Uterus (tissue), 2 donors: ENCODE data around the gene LAPTM4A.

Experiments
- CTCF ChIP-seq, 4 experiments: fragments of 200-600 bp in 2 of 4; fragments of 450-650 bp in 2 of 4; sonication (generic) in 2 of 4; IDR thresholded peaks; one replicate each; pipeline ENCODE4 v1.5.1; 2016 to 2019; ENCODE audit warnings: antibody characterized with exemption in 4 of 4, mild to moderate bottlenecking in 2 of 4, moderate library complexity in 1 of 4
- POLR2A ChIP-seq, 2 donors: fragments of 450-650 bp; IDR thresholded peaks; one replicate each; pipeline ENCODE4 v1.6.1; 2016; ENCODE audit warnings: antibody characterized with exemption in 2 of 2, mild to moderate bottlenecking in 1 of 2, moderate library complexity in 1 of 2

- TF ChIP-seq POLR2A (IDR thresholded peaks at IDR 0.05) (no peak), CTCF (IDR thresholded peaks at IDR 0.05) (no peak)
Measured at GRCh38 chr2:20001361-20001863, 50.0 kb downstream of the LAPTM4A start.
